Body of pancreas (tissue), 4 donors: ENCODE data around the gene DIAPH3. TPM values are rescaled to one million over a fixed set of nuclear protein-coding genes. Genes with fewer than 3 reads are reported as not detected.

Experiments
- ATAC-seq: fragments of 150-250 bp; one replicate; pipeline ENCODE4 v1.9.1; 2016
- DNase-seq, 4 donors: peaks; one replicate each; pipeline ENCODE4 v3.0.0-alpha.2; 2019
- H3K27ac ChIP-seq, 4 donors: fragments of 200-600 bp; sonication (generic); 1 replicate in 3 of 4; 2 replicates in 1 of 4; pipeline versions ENCODE4 v1.5.1 to v1.6.1; 2016 to 2019; ENCODE audit warnings: mild to moderate bottlenecking in 1 of 4, mixed read lengths in 1 of 4, moderate library complexity in 1 of 4
- H3K27me3 ChIP-seq, 2 donors: fragments of 200-600 bp; sonication (generic); one replicate each; pipeline ENCODE4 v1.6.0; 2016; ENCODE audit warnings: mild to moderate bottlenecking in 1 of 2
- H3K36me3 ChIP-seq, 2 donors: fragments of 200-600 bp; sonication (generic); replicated peaks in 1 of 2; 2 replicates each; pipeline ENCODE4 v1.5.1; 2016; ENCODE audit warnings: low read depth in 2 of 2; ENCODE audit not compliant: insufficient read depth in 1 of 2
- H3K4me1 ChIP-seq: fragments of 200-600 bp; sonication (generic); one replicate; pipeline ENCODE4 v1.6.0; 2016
- H3K4me3 ChIP-seq, 2 donors: fragments of 200-600 bp; sonication (generic); 1 replicate in 1 of 2; 2 replicates in 1 of 2; pipeline ENCODE4 v1.5.1; 2016 to 2019
- H3K9me3 ChIP-seq, 3 donors: fragments of 200-600 bp; sonication (generic); 1 replicate in 2 of 3; 2 replicates in 1 of 3; pipeline ENCODE4 v1.5.1; 2016
- CTCF ChIP-seq, 7 experiments: fragments of 450-650 bp in 4 of 7; fragments of 200-600 bp in 3 of 7; sonication (generic) in 3 of 7; IDR thresholded peaks; one replicate each; pipeline ENCODE4 v1.5.1; 2016 to 2019; ENCODE audit warnings: antibody characterized with exemption in 7 of 7
- POLR2A ChIP-seq, 3 donors: fragments of 450-650 bp; IDR thresholded peaks; one replicate each; pipeline ENCODE4 v1.6.1; 2016; ENCODE audit warnings: antibody characterized with exemption in 3 of 3, mild to moderate bottlenecking in 2 of 3
- WGBS, 2 donors: methylation state at CpG; one replicate each; pipeline ENCODE4 v1.1.5; 2017; 5-methylcytosine and 5-hydroxymethylcytosine counted together
- intact Hi-C: fragments of 100-400 bp; cut with DNase I; formaldehyde crosslinking; loops from one replicate; pipeline ENCODE4 v1.15.1; 2023
- total RNA-seq, 2 donors: library from RNA; depleted of rRNA; stranded (reverse); fragments of >200 nt; gene quantifications; one replicate each; pipeline ENCODE4 v1.1.0, GENCODE V29; 2016

DIAPH3 gene
- total RNA-seq, 2 donors from 2014 or later, result 0.33 to 0.78 TPM

- ATAC-seq (no peak), DNase-seq (no peak)
- no peak overlapping the region for H3K27ac ChIP-seq
- H3K27me3 ChIP-seq, result no peaks in the 10 kb centered on the region
- H3K4me1 ChIP-seq, result no peaks in the 10 kb centered on the region
- WGBS, 2 donors, result 85 to 91% methylated on average over 2 of the region's 2 CpGs
- H3K36me3 ChIP-seq, result no peaks in the 10 kb centered on the region
- H3K9me3 ChIP-seq, result no peaks in the 10 kb centered on the region
- intact Hi-C loops, result no loop called here
- TF ChIP-seq POLR2A (IDR thresholded peaks at IDR 0.05) (no peak), CTCF (IDR thresholded peaks at IDR 0.05) (no peak)
- H3K4me3 ChIP-seq, result no peak overlapping the region
These were observed 288.8 kb downstream of the DIAPH3 start for GRCh38 chr13:59874973-59875372.

- Histone ChIP-seq H3K27me3 (no peaks in the 10 kb centered on the region), H3K4me1 (no peaks in the 10 kb centered on the region), H3K9me3 (no peaks in the 10 kb centered on the region), H3K27ac (no peak overlapping the region), H3K36me3 (no peaks in the 10 kb centered on the region), H3K4me3 (no peak overlapping the region)
- ATAC-seq (no peak), DNase-seq (no peak)
- WGBS, 2 donors, result 92% methylated on average over 7 of the region's 7 CpGs
- intact Hi-C loops, result no loop called here
- TF ChIP-seq POLR2A (IDR thresholded peaks at IDR 0.05) (no peak), CTCF (IDR thresholded peaks at IDR 0.05) (no peak)
These were observed 289.9 kb downstream of the DIAPH3 start for GRCh38 chr13:59873856-59874255.

GRCh38 chr13:59873309-59873708 lies 290.4 kb downstream of the DIAPH3 start:
- TF ChIP-seq POLR2A (IDR thresholded peaks at IDR 0.05) (no peak), CTCF (IDR thresholded peaks at IDR 0.05) (no peak)
- 81 to 83% methylated on average over 3 of the region's 3 CpGs for WGBS, 2 donors
- Histone ChIP-seq H3K4me3 (no peak overlapping the region), H3K9me3 (no peaks in the 10 kb centered on the region), H3K36me3 (no peaks in the 10 kb centered on the region), H3K27me3 (no peaks in the 10 kb centered on the region), H3K4me1 (no peaks in the 10 kb centered on the region), H3K27ac (no peak overlapping the region)
- DNase-seq, result no peak
- no peak for ATAC-seq
- intact Hi-C loops, result no loop called here

DNA sequence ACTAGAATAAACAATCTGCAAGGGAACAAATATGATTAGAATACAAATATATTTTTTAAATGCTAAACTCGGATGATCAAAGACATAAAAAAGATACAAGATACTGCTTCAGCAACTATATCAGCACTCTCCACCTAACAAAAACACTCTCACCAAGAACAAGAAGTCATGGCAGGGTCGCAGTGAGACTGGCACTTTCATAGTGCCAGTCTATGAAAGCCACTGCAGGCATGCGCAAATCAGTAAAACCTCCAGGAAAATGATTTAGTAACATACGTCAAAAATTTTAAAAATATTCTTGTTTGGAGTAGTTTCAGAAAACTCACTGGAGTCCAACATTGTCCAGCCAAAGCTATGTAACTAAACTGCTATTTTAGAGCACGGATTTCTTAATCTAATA lies 295.9 kb downstream of the DIAPH3 start:
- no peak overlapping the region for H3K4me3 ChIP-seq
- ATAC-seq (no peak), DNase-seq (no peak)
- no peak overlapping the region for H3K27ac ChIP-seq
- no peaks in the 10 kb centered on the region for H3K4me1 ChIP-seq
- no peaks in the 10 kb centered on the region for H3K9me3 ChIP-seq
- intact Hi-C loops, result no loop called here
- TF ChIP-seq POLR2A (IDR thresholded peaks at IDR 0.05) (no peak), CTCF (IDR thresholded peaks at IDR 0.05) (no peak)
- H3K36me3 ChIP-seq, result no peaks in the 10 kb centered on the region
- H3K27me3 ChIP-seq, result no peaks in the 10 kb centered on the region
- 79 to 82% methylated on average over 5 of the region's 5 CpGs for WGBS, 2 donors

DNA sequence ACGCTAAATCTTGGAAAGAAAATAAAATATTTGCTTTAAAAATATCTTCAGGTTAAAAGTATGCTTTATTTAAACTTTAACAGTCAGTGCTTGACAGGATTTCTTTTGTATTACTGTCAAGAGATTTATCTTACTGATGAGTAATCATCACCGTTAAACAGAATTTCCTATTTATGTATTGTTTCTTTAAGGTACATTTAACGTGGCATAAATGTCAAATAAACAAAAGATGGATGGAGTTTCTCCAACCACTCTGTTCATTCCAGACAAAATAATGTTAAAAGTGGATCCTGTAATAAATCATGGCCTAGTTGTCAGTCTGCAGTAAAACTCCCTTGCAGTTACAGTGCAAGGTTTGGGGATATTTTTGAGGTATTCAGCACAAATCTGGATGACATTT lies 298.3 kb downstream of the DIAPH3 start:
- no peaks in the 10 kb centered on the region for H3K27me3 ChIP-seq
- H3K36me3 ChIP-seq, result no peaks in the 10 kb centered on the region
- no peaks in the 10 kb centered on the region for H3K4me1 ChIP-seq
- H3K4me3 ChIP-seq, result no peak overlapping the region
- 8 to 10% methylated on average over 3 of the region's 3 CpGs for WGBS, 2 donors
- ATAC-seq (no peak), DNase-seq (no peak)
- intact Hi-C loops, result no loop called here
- H3K9me3 ChIP-seq, result no peaks in the 10 kb centered on the region
- H3K27ac ChIP-seq, result no peak overlapping the region
- TF ChIP-seq POLR2A (IDR thresholded peaks at IDR 0.05), result no peak
- no peak for TF ChIP-seq CTCF (IDR thresholded peaks at IDR 0.05)
